GM18870 (cell line): ENCODE results near the gene RFC1.

Experiments used
- ATAC-seq: cut with Tn5 transposase; IDR thresholded peaks from one replicate; pipeline ENCODE4 v1.9.1; 2021; ENCODE audit warnings: moderate library complexity; ENCODE audit not compliant: unreplicated experiment

RFC1 gene

DNA sequence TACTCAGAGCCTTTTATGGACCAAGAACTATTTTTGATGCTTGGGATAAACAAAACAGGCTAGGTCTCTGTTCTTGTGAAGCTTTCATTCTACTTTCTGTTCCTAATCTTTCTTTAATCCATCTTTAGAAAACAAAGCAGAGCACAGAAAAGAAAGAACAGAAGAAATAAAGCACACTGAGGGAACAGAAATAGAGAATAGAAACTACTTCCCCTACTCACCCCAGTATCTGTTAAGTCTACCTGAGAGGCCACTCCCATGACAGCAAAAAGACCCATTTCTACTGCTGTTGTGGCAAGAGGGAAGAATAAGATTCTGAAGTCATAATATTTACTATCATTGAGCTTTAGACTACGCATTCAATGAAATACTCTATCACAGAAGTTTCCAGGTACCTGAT lies 9.2 kb downstream of the RFC1 start:
- no peak for ATAC-seq

- ATAC-seq = no peak
Measured at GRCh38 chr4:39354254-39354552, 12.0 kb downstream of the RFC1 start.

DNA sequence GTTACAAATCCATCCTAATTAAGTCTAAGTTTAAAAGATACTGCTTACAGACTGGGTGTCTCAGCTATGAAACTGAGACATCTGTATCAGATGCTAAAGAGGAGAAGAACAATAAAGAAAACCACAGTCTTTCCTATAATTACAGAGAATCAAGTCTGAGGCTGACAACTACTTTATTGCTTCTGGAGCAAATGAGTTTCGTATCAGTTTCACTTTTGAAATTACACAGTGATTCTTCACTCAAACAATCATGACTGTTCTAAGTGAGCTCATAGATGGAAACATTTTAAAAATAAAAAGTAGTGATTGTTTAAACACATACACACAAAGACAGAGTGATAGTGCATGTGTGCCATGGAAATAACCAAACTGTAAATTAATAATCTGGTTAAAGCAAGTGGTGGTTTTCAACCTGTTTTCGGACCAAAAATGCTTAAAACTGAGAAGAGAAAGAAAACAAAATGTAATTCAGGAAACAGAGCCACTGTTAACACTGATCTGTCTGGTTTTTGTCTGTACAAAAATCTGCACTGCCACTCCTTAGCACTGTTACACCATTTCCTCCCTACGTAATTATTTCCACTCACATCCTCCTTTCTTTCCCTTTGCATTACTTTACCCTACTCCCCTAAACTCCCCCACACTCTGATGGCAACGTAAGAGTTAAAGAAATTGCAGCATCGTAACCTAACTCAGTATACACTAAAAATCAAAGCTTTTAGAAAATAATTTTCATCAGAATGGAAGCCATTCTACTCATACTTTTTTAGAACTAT lies 12.5 kb downstream of the RFC1 start:
- ATAC-seq = peak; percentile 77

- peak; percentile 12 for ATAC-seq
Measured at GRCh38 chr4:39353149-39353477, 13.0 kb downstream of the RFC1 start.

DNA sequence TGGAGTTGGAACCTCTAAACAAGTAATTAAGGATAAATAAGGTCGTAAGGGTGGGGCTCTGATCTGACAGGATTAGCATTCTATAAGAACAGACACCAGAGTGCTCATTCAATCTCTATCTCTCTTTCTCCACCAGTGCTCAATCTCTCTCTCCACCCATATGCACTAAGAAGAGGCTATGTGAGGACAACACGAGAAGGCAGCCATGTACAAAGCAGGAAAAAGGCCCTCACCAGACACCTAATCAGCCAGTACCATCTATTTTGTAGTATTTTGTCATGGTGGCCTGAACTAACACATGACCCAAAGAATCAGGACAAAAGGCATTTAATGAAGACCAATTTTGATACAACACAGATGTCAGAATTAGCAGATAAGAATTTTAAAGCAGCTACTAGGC lies 16.8 kb downstream of the RFC1 start:
- ATAC-seq = no peak

GRCh38 chr4:39348371-39349315 lies 17.5 kb downstream of the RFC1 start:
- ATAC-seq = no peak

DNA sequence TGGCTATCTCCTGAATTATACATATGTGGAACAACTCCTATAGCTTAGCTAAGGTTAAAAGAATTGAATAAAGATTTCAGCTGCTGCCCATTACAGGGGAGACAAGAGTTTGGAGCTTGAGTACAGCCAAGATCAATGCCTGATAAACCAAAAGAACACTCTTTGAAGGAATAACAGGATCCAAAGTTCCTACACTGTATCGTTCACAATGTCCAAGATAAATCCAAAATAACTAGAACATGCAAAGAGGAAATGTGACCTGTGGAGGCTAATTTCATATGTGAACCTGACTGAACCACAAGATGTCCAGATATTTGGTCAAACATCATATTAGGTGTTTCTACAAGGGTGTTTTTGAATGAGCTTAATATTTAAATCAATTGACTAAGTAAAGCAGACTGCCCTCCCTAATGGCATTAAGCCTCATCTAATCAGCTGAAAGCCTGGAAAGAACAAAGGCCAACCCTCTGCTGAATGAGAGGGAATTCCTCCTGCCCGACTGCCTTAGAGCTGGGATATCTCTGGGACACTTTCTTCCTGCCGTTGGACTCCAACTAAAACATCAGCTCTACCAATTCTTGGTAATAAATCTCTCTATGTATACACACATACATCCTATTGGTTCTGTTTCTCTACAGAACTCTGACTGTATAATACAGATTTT lies 19.2 kb downstream of the RFC1 start:
- no peak for ATAC-seq

GRCh38 chr4:39342731-39343130 lies 23.4 kb downstream of the RFC1 start:
- ATAC-seq = no peak

- ATAC-seq = no peak
Measured at GRCh38 chr4:39341075-39341725, 25.0 kb downstream of the RFC1 start.

- no peak for ATAC-seq
Measured at GRCh38 chr4:39339968-39340367, 26.2 kb downstream of the RFC1 start.

GRCh38 chr4:39337841-39338240 lies 28.3 kb downstream of the RFC1 start:
- no peak for ATAC-seq

GRCh38 chr4:39335566-39335965 lies 30.6 kb downstream of the RFC1 start:
- no peak for ATAC-seq

GRCh38 chr4:39331191-39331590 lies 35.0 kb downstream of the RFC1 start:
- no peak for ATAC-seq

GRCh38 chr4:39330353-39330752 lies 35.8 kb downstream of the RFC1 start:
- no peak for ATAC-seq

GRCh38 chr4:39326468-39326977 lies 39.6 kb downstream of the RFC1 start:
- ATAC-seq = no peak

- ATAC-seq = no peak
Measured at GRCh38 chr4:39324897-39325613, 41.1 kb downstream of the RFC1 start.

DNA sequence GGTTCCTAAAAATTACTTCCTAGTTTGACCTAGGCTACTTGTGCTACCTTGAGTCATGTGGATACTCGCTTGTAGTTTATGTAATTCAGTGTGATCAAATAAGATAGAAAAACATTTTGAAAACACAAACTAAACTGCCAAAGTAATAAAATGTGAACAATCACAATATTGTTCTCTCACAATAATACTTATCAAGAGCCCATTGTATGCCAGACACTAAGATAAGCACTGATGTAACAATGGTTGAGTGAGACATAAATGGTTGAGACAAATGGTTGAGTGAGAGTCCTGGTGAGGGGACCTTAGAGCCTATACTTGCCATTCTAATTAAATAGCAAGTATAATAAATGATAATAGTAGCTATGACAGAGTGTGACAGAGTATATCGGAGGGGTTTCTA lies 41.7 kb downstream of the RFC1 start:
- ATAC-seq = no peak

GRCh38 chr4:39323821-39324220 lies 42.3 kb downstream of the RFC1 start:
- ATAC-seq = no peak

DNA sequence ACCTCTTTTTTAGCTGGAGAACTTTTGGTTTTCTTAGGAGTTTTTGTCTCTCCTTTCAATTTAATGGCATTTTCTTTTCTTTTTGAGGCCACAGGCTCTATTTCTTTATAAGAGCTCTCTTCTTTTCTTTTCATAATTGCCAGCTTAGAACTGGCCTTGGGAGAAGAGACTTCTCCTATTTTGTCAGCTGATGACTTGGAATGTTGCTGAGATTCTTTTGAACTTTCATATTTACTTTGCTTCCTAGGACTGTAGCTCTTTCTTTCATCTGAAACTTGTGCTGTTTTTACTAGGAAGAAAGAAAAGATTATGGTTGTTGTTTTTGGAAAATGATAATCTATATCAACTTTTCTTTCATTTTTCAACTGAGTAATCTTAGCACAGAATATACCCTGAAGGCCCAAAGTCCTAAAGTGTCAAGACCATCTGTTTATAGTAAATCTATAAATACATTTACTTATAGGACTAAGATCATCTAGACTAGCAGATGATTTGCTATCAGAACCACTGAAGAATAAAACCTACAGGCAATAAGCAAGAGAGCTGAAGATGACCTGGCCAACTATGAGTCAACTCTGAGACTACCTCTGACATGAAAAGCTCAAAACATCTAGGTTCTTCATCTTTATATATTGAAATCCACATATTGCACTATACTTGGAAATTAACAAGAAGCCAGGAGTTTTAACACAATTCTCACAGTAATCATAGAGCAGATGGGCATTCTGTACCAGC lies 45.6 kb downstream of the RFC1 start:
- no peak for ATAC-seq

- no peak for ATAC-seq
Measured at GRCh38 chr4:39319676-39320075, 46.5 kb downstream of the RFC1 start.
